MCF 10A (cell line): ENCODE results near the gene ZNF565. TPM values are rescaled to one million over a fixed set of nuclear protein-coding genes. Genes with fewer than 3 reads are reported as not detected.

Source experiments
- BruUV-seq: library from RNA; stranded (reverse); fragments of 400-500 nt; replicated peaks from 2 replicates; lab custom pipeline; 2021; lab: Mats Ljungman, UMichigan
- CTCF ChIA-PET: fragments of 300-600 bp; sonication (Branson Sonifier 250); formaldehyde crosslinking; extraction: SDS; loops from one replicate; lab custom pipeline; 2021; ENCODE audit warnings: antibody characterized with exemption, inconsistent platforms; lab: Yijun Ruan, JAX
- POLR2A ChIA-PET: fragments of 300-600, 350-650 bp; sonication (Branson Sonifier 250); formaldehyde crosslinking; extraction: SDS; loops from one replicate; lab custom pipeline; 2020; ENCODE audit warnings: antibody characterized with exemption, inconsistent platforms; lab: Yijun Ruan, JAX
- DNase-seq: peaks from one replicate; pipeline ENCODE4 v3.0.0-alpha.2; 2018; ENCODE audit not compliant: unreplicated experiment
- H3K27ac Mint-ChIP-seq: one replicate; pipeline ENCODE4 v1.8.0; 2022; ENCODE audit warnings: mild to moderate bottlenecking, low read depth, mixed read lengths; ENCODE audit not compliant: unreplicated experiment
- H3K27me3 Mint-ChIP-seq: one replicate; pipeline ENCODE4 v1.8.0; 2022; ENCODE audit warnings: mixed read lengths; ENCODE audit not compliant: insufficient read depth, unreplicated experiment
- H3K36me3 Mint-ChIP-seq: one replicate; pipeline ENCODE4 v1.8.0; 2022; ENCODE audit warnings: mild to moderate bottlenecking, moderate library complexity, mixed read lengths; ENCODE audit not compliant: insufficient read depth, unreplicated experiment
- H3K4me1 Mint-ChIP-seq: one replicate; pipeline ENCODE4 v1.8.0; 2022; ENCODE audit warnings: mixed read lengths; ENCODE audit not compliant: insufficient read depth, unreplicated experiment
- H3K4me3 Mint-ChIP-seq: one replicate; pipeline ENCODE4 v1.8.0; 2022; ENCODE audit warnings: mild to moderate bottlenecking, moderate library complexity, mixed read lengths; ENCODE audit not compliant: unreplicated experiment
- H3K9me3 Mint-ChIP-seq: one replicate; pipeline ENCODE4 v1.8.0; 2022; ENCODE audit warnings: mixed read lengths; ENCODE audit not compliant: unreplicated experiment
- CTCF ChIP-seq: fragments of 200-600 bp; IDR thresholded peaks from one replicate; pipeline ENCODE4 v1.8.0; 2022; ENCODE audit warnings: antibody characterized with exemption, mild to moderate bottlenecking; ENCODE audit not compliant: unreplicated experiment
- intact Hi-C: fragments of 100-400 bp; cut with micrococcal nuclease; formaldehyde crosslinking; loops from 2 replicates; pipeline ENCODE4 v1.14.1; 2022
- total RNA-seq: library from RNA; stranded (reverse); gene quantifications from 2 replicates; pipeline ENCODE4 v1.2.3, GENCODE V29; 2022

Gene ZNF565
- total RNA-seq, 1 experiment from 2014 or later, result 2.9 TPM

GRCh38 chr19:36153126-36153525 is 61.3 kb downstream of the ZNF565 start:
- no peak overlapping the region for H3K4me3 Mint-ChIP-seq
- no peak for TF ChIP-seq CTCF
- BruUV-seq, result no TSS peak
- H3K36me3 Mint-ChIP-seq, result peaks cover 60% of the 10 kb centered on the region
- H3K9me3 Mint-ChIP-seq, result no peaks in the 10 kb centered on the region
- DNase-seq, result no peak
- intact Hi-C loops, result no loop called here
- H3K27me3 Mint-ChIP-seq, result no peaks in the 10 kb centered on the region
- CTCF ChIA-PET, result interaction anchor here (0.7 to 1.5 kb wide), 4 partner anchors 16 to 94 kb away, joined by 3 to 7 read pairs (median 5); no protein-coding TSS in a partner anchor
- no peak overlapping the region for H3K27ac Mint-ChIP-seq
- POLR2A ChIA-PET, result interaction anchor here (0.6 to 1.8 kb wide), 4 partner anchors 13 to 38 kb away, joined by 3 to 7 read pairs (median 3); partner anchors contain the start of genes CAPNS1 and POLR2I
- peaks cover 22% of the 10 kb centered on the region for H3K4me1 Mint-ChIP-seq

GRCh38 chr19:36152352-36153091 is 61.9 kb downstream of the ZNF565 start, which contains the start of gene COX7A1:
Gene COX7A1 (minus strand): TSS chr19:36152447. CDS start chr19:36152407, 40 bp downstream.
- no peaks in the 10 kb centered on the region for H3K9me3 Mint-ChIP-seq
- intact Hi-C loops, result no loop called here
- H3K4me3 Mint-ChIP-seq, result no peak within 1 kb of the TSS
- POLR2A ChIA-PET, result interaction anchor here (0.6 to 1.8 kb wide), 4 partner anchors 13 to 38 kb away, joined by 3 to 7 read pairs (median 3); partner anchors contain the start of genes CAPNS1 and POLR2I
- BruUV-seq, result no TSS peak
- peak within 1 kb of the TSS; percentile 17 for H3K27ac Mint-ChIP-seq
- peaks cover 22% of the 10 kb centered on the region for H3K4me1 Mint-ChIP-seq
- no peak for TF ChIP-seq CTCF
- peaks cover 64% of the 10 kb centered on the region for H3K36me3 Mint-ChIP-seq
- H3K27me3 Mint-ChIP-seq, result no peaks in the 10 kb centered on the region
- CTCF ChIA-PET, result interaction anchor here (0.6 to 1.5 kb wide), 3 partner anchors 17 to 24 kb away, joined by 4 to 7 read pairs (median 7); no protein-coding TSS in a partner anchor
- DNase-seq, result no peak

GRCh38 chr19:36152019-36152351 is 62.5 kb downstream of the ZNF565 start:
- Mint-ChIP-seq H3K4me3 (no peak overlapping the region), H3K4me1 (peaks cover 25% of the 10 kb centered on the region), H3K27ac (no peak overlapping the region), H3K9me3 (no peaks in the 10 kb centered on the region), H3K27me3 (no peaks in the 10 kb centered on the region), H3K36me3 (peaks cover 65% of the 10 kb centered on the region)
- TF ChIP-seq CTCF, result no peak
- no peak for DNase-seq
- intact Hi-C loops, result no loop called here
- no TSS peak for BruUV-seq
- CTCF ChIA-PET, result interaction anchor here (0.6 to 3.0 kb wide), 2 partner anchors 18 to 24 kb away, joined by 4 to 8 read pairs; no protein-coding TSS in a partner anchor
- POLR2A ChIA-PET, result no interaction called here
